CD1c-positive myeloid dendritic cell (primary cell): ENCODE measurements around the gene SLC16A10.
"Not testable (repeated sequence)": the region's sequence is repeated elsewhere in the genome, so short reads cannot be mapped to it uniquely, and the experiment has no call there.

Experiments
- DNase-seq: peaks from one replicate; pipeline ENCODE4 v3.0.0-alpha.2; 2016; ENCODE audit errors: extremely low spot score

Gene SLC16A10

DNA sequence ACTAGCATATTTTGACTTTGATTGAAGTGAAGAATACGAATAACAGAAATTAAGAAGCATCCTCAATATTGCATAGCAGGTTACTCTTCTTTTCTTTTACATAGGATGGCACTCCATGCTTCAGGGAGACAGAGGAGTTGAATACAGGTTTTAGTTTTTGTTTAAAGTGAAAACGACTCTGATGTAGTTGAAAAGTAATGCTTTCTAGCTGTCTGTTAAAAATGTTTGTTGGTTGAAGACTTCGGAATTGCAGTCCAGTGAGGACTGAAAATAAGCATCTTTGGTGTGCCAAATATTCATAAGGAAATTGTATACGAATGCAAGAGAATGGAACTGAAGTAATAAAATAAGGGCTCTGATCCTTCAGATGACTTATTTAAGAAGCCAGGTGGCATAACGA, 618 bp upstream of the SLC16A10 start:
- no peak for DNase-seq

DNA sequence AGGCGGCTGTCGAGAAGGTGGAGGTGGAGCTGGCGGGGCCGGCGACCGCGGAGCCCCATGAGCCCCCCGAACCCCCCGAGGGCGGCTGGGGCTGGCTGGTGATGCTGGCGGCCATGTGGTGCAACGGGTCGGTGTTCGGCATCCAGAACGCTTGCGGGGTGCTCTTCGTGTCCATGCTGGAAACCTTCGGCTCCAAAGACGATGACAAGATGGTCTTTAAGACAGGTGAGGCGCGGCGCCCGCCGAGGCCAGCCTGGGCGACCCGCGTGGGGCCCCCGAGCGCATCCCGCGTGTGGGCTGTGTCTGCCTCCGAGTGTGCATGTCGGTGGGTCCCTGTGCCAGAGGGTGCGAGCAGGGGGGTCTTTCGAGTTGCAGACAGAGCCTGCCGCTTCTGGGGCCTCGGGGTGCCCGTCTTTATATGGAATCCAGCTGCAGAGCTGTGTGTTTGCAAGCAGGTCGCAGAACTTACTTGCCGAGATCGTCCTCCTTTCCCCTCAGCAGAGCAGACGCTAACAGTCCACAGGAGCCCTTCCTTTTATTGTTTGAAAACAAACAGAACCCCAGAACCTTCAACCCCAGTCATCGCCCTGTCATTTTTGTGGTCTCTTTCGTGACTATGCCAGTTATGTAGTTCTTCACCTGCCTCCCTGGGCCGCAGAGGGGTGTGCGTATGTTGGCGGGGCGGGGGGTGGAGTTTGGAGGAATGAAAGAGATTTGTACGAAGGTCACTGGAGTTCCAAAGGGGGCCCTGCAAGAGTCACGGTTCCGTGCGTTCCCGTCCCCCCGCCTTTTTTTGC, 766 bp downstream of the SLC16A10 start:
- DNase-seq: peak; percentile 33

DNA sequence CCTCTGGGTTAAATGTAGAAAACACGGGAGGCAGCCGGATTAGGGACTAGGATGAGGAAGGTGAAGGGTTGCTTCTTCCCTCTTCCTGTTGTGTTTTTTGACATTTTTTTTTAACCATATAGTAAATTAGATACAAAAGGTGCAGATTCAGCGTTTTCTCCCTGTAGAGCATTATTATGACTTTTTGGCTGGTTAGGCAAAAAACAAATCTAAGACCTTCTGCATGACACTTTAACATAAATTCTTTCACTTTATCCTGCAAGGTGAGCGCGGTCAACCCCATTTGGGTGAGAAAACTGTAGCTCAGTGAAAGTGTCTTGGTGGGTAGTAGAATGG, 1.3 kb downstream of the SLC16A10 start:
- no peak for DNase-seq

DNA sequence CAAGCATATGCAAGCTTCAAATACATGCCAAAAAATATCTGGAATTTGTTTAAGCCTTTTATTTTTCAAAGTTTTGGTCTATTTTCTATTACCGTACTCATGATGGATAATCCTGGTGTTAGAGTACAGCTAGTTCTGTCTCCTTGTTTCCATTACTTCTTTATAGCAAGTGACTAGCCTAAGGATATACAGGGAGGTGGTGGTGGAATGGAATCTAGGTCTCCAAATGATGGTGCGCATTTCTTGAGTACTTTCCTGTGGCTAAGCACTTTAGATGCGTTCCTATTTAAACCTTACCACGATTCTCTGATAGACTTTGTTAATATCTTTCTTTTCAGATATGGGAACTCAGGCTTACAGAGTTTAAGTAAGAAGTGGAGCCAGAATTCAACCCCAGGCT, 3.5 kb downstream of the SLC16A10 start:
- DNase-seq: no peak

DNA sequence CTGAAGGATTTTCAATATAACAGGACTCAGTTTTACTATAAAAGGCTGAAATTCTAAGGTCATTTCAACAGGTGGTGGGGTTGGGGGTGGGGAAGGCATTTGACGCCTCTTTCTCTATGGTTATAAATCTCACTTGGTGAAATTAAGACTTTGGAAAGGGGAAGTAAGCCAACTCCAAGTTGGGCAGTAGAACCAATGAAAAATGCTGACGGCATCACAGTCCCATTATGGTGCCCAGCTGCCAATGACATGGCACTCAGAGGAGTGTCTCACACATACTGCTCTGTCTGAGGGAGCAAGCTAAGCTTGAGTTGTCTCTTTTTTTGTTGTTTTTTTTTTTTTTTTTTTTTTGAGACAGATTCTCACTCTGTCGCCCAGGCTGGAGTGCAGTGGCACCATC, 4.7 kb downstream of the SLC16A10 start:
- DNase-seq: no peak

DNA sequence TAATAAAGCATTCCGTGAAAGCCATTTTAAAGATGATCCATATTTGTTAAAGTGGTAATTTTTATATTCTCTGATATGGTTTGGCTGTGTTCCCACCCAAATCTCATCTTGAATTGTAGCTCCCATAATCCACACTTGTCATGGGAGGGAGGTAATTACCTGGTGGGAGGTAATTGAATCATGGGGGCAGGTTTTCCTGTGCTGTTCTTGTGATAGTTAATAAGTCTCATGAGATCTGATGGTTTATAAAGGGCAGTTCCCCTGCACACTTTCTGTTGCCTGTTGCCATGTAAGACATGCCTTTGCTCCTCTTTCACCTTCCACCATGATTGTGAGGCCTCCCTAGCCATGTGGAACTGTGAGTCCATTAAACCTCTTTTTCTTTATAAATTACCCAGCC, 8.2 kb downstream of the SLC16A10 start:
- not testable (repeated sequence) for DNase-seq

DNA sequence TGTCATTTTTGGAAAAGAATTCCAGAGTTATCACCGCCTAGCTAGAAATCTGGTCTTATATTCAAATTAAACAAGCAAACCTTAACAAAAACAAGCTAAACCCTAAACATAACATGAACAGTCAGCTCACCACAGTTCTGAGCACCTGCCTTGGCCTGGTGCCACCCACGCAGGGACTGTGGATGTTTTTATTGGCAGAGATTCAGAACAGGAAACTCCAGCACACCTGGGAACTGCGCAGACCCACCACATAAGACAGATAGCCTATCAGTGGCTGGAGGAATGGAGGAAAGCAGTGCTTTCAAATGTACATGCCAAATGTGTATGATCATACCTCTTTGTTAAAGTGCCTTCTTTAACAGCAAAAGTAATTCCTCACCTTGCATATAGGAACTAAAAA, 8.9 kb downstream of the SLC16A10 start:
- DNase-seq: no peak

DNA sequence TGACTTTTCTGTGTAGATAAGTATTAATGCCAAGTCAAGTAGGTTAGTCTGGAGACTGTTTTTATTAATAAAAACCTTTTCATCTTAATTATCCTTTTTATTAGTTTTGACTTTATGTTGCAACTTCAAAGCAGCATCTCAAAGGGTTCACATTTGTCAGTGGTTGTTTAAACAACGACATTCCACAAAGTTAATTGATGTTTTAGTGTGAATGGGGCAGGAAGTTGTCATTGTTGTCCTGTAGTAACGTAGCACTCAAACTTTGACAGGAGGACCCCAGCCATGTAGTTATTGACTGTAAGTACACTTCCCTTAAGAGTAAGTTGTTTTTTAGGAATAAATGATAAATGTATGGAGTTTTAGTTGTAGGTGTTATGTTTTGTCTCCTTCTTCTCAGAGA, 11.3 kb downstream of the SLC16A10 start:
- DNase-seq: no peak

DNA sequence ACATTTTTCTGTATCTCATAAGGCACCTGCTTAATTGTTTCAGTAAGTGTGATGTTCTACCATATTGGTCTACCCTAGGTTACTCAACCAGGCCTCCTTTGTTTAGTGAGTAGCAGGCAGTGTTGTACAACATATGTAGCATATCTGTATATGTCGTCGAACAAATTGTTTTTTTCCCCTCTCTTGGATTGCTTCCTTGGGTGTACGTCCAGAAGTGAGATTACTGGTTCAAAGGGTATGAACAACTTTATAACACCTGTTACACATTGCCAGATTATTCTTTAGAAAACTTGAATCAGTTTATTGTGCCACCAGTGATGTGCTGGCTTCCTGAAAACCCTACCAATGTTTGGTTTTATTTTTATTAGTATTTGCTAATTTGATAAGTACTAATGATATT, 14.7 kb downstream of the SLC16A10 start:
- DNase-seq: no peak

DNA sequence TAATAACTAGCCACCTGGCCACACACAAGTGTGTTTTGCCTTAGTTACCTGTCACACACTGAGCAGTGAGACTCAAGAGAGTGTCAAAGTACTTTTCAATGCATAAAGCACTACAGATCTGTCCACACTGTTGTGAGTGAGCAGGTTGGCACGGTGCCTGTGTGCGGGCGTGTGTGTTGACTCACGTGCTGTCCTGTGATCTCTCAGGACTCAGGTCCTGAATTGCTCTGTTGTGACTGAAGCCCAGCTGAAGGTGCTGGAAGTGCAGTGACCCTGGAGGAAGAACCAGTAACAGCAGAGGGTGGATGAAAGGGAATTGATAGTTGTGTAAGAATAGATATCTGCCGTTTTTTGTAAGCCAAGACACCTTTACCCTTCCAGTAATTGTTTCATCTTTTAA, 18.3 kb downstream of the SLC16A10 start:
- DNase-seq: peak; percentile 62

DNA sequence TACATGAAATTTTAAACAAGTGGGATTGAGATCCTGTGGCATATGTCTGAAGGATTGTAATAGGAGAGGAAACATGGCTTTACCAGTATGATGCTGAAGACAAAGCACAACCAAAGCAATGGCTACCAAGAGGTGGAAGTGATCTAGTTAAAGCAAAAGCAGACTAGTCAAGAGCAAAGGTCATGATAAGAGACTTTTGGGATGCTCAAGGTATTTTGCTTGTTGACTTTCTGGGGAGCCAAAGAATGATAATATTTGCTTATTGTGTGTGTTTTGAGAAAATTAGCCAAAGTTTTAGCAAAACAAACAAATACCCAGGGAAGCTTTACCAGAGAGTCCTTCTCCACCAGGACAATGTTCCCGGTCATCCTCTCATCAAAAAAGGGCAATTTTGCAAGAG, 20.3 kb downstream of the SLC16A10 start:
- no peak for DNase-seq

DNA sequence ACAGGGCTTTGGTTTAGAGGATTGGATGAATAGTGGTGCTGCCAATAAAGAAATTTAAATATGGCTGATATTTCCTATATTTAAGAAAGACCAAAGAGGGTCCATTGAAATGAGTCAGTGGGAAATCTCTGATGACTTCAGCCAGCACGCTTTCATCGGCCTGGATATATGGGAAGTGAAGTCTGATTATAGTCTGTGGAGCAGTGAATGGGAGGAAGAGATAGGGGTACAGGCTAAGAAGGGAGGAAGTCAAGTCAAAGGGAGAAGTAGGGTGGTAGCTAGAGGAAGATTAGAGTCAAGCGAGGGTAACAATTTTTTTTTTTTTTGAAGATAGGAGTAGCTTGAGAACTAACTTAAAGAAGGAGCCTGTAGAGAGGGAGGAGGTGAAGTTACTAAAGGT, 22.7 kb downstream of the SLC16A10 start:
- peak; percentile 23 for DNase-seq

DNA sequence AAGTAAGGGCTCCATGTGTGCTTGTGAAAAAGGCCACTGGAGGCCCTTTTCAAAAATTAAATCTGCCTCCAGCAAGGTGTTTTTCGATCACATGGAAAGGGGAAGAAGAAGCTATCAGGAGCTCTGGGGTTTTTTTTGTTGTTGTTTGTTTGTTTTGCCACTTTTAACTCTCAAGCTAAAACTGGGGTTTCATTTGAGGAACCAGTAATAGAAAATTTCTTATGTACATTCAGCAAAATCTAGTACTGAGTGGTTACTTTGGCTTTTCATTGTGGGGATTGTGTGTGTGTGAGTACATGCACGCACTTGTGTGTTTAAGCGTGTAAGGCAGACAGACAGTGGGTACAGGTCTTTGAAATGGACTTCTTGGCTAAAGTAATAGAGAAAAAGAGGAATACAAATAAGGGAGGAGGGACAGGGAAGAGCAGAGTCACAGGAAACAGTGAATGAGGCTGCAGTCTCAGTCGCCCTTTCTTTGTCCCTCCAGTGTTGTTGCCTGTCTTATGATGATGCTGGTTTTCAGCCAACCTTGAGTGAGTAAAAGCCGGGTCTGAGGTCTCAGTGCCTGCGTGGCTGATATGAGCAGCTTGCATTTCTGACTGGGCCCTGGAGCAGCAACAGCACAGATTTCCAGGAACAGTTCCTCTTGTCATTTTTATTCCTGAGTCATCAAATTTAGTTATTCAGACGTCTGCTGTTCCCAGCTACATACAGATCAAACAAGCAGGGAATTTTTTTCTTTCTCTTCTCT, 26.2 kb downstream of the SLC16A10 start:
- DNase-seq: peak; percentile 69

DNA sequence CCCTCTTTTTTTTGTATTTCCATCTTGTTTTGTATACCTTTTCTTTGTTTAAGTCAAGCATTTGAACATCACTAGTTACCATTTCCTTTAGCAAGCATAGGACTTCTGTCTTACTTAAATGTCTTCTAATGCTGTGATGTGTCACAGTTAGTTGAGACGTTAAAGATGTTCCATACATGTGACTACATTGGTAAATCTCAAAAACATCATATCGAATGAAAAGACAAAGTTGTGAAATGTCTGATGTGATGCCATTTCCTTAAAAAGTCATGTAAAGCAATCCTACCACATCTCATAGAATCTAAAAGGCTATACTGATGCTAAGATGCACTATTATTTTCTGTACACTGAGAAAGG, 26.8 kb downstream of the SLC16A10 start:
- DNase-seq: peak; percentile 76

DNA sequence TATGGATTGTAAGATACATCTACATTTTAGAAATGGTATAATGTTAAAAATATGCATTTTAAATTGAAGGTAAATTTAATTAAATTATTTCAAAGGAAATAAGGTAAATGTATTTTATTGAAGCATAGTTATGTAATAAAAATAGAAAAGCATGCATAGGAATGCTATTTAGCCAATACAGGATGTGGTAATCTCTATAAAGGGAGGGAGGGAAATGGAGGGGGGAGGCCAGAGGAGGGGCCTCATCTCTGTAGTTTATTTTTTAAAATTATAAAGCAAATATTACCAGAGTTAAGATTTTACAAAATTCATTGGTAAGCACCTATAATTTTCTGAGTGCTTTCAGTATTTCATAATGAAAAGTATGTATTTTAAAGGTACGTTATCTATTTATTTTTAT, 27.2 kb downstream of the SLC16A10 start:
- DNase-seq: no peak

DNA sequence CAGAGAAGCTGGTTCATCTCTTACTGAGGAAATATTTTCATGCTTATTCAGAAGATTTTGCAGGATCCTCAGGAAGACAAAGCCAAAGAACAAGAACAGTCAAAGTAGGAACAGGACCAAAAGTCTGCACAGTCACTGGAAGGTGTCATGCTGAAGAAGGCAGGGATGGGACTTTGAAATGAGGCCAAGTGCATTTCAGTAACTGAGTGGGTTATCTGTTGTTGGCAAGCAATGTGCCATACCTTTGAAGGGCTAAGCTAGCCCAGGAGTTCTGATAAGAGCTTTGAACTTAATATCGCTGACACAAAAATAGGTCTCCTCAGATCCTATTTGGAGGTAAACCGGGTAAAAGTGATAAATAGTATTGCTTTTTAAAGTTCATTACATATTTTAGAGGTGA, 31.5 kb downstream of the SLC16A10 start:
- DNase-seq: no peak

DNA sequence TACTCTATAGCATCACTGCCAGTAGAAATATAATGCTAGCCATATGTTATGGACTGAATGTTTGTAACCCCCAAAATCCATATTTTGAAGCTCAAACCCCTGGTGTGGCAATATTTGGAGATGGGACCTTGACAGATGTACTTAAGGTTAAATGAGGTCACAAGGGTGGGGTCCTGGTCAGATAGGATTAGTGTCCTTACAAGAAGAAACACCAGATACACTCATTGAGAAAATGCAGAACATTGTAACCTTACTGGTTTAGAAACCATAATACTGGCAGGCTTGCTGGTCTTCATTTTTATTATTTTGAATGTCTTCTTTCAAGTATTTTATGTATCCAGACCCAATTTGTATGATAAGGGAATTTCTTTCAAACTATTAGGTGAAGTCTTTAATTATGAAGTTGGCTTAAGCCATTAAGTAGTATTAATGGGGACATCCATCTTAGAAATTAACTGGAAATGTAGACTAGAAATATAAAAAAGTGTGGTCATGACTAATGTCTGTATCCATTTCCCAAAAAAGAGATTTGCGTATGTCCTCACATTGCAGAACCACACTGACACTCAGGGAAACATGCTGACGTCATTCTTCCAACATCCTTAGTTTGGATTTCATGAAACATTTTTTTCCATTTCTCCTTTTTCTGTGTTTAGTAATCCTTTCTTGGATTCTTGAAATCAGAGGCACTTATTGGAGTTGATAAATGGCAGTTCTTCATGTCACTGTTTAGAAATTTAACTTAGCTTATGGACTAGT, 32.4 kb downstream of the SLC16A10 start:
- DNase-seq: peak; percentile 94

DNA sequence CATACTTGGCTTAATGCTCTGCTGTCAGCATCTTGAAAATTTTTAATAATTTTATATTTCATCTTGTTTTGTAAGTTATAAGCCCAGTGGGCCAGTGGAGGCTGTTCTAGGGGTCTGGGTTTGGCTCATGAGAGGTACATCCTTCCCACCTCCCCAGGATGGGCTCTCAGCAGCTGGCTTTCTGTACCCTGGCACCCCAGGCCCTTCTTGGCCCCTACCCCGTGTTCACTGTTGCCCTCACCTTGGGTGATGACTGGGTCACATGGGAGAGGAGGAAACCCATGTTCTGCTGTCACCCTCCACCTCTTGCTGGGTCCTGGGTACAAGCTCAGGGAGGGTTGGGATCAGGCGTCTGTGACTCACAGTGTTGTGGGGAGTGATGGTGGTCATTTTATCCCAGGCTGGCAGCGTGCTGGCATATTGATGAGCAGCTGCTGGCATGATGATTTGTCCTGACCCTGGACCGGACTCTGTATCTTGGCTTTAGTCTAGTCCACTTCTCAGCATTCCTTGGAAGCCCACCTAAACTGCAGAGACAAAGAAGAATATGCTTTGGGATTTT, 34.6 kb downstream of the SLC16A10 start:
- no peak for DNase-seq

DNA sequence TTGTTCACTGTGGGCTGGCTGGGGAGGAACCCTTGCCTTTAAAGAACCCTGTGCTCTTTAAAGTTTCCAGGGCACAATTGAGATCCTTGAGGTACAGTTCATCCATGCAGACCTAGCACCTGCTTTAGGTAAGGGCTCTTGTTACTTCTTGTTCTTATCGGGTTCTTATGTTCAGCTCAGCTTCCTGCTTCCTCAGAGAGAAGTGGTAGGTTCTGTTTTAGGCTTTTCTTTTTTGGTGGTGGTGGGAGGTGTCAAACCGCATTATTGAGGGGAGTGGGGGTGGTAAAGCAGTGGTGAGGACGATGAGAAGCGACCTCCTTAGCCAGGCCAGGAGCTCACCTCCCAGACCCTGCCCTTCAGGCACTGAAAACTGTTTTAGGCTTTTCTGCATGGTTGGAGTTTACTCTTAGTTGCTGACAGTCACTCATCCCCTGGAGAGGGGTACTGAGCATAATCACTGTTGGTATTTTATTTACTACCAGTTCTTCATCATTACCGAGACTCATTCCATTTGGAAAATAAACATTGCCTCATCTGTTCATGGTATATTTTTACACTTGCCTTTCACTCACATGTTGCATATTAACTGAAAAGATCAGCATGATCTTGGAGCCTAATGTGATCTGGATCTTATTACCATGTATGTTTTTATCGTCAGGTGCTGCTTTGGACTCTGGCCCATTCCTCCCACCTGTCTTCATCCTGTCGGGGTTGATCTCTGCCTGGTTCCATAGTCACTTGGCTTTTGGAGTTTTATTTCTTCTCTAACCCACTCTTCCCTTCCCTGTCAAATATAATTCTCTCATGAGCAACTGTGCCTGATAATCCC, 35.4 kb downstream of the SLC16A10 start:
- peak; percentile 20 for DNase-seq

DNA sequence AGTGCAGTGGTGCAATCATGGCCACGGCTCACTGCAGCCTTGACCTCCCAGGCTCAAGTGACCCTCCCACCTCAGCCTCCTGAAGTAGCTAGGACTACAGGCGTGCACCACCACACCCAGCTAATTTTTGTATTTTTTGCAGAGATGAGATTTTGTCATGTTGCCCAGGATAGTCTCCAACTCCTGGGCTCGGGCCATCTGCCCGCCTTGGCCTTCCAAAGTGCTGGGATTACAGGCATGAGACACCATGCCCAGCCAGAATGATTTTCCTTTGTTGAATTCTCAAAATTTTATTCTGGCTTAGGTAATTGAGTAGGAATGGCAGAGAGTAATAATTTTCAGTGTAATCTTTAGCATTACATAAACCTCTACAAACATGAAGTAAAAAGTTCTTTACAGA, 37.1 kb downstream of the SLC16A10 start:
- DNase-seq: no peak

DNA sequence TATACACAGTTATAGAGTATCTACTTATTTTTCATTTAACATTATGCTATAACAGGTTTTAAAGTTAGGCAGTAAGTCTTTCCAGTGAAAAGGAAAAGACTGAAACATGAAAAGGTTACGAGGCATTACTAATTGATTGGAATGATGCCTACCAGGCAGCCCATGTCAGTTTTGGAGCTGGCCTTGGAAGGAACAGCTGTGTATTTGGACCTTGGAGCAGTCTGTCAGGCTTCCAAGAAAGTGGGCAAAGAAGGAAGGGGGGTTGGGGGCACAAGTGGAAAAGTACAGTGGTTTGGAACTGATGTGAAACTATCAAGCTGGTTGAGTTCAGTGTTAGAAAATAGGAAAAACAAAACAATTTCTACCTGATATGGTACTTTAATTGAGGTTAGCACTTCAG, 41.7 kb downstream of the SLC16A10 start:
- no peak for DNase-seq

DNA sequence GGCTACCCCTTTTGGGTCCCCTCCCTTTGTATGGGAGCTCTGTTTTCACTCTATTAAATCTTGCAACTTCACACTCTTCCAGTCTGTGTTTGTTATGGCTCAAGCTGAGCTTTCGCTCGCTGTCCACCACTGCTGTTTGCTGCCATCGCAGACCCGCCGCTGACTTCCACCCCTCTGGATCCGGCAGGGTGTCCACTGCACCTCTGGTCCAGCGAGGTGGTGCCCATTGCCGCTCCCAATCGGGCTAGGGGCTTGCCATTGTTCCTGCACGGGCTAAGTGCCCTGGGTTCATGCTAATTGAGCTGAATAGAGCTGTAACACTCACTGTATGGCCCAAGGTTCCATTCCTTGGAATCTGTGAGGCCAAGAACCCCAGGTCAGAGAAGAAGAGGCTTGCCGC, 43.7 kb downstream of the SLC16A10 start:
- DNase-seq: not testable (repeated sequence)
